ENCODE measurements around the gene DRC7. TPM values are rescaled to one million over a fixed set of nuclear protein-coding genes. Genes with fewer than 3 reads are reported as not detected.

The DRC7 gene
- total and polyA plus RNA-seq, 9 of the 15 experiments (the other 6 are each of a cell fraction or from before 2014, with no cell fraction given) = 0.04 to 0.33 (median 0.12) TPM; not detected in 3

DNA sequence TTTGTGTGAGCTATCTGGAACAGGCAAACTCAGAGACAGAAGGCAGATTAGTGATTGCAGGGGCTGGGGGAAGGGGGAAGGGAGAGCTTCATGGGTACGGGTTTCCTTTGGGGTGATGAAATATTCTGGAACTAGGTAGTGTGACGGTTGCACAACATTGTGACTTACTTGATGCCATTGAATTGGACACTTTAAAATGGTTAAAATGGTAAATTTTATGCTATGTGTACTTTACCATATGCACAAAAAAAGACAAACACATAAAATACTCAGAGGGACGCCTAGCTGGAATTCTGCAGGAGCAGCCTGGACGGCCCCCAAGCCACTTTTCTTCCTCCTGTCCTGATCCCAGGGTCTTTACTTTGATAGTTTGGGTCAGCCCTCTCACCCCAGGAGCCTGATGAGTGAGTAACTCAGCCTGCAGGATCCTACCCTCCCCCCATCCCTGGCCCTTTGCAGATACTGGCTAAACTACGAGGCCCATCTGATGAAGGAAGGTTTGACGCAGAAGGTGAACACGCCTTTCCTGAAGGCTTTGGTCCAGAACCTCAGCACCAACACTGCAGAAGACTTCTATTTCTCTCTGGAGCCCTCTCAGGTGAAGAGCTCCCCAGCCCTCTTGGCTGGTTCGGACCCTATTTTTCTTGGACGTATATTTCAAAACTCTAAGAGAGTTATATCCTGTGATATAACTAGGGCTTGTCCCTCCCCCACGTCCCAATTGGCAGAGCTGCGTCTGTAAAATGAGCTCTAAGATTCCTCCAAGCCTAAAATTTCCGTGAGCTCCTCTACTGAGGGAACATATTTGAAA is 18.7 kb upstream of the DRC7 start (continued):
- TF ChIP-seq EGR1 (conservative IDR thresholded peaks at IDR 0.05) = no peak
- peak; percentile 58; the same call in 1 of the 2 replicates for TF ChIP-seq SMARCA4 (IDR thresholded peaks at IDR 0.05)
- no peak for TF ChIP-seq ZNF134 (CRISPR knock-in tag; conservative IDR thresholded peaks at IDR 0.05)
- TF ChIP-seq HOXB6 (CRISPR knock-in tag; IDR thresholded peaks at IDR 0.05; ENCODE audit: borderline replicate concordance) = no peak
- TF ChIP-seq RBM14 (IDR thresholded peaks at IDR 0.05; ENCODE audit: borderline replicate concordance, insufficient read depth, low read depth, low read length) = no peak
- TF ChIP-seq MEIS2 (IDR thresholded peaks at IDR 0.05; ENCODE audit: partially characterized antibody) = peak; percentile 77
- TF ChIP-seq CHCHD3 (CRISPR knock-in tag; IDR thresholded peaks at IDR 0.05) = no peak
- TF ChIP-seq, protein P1, sequence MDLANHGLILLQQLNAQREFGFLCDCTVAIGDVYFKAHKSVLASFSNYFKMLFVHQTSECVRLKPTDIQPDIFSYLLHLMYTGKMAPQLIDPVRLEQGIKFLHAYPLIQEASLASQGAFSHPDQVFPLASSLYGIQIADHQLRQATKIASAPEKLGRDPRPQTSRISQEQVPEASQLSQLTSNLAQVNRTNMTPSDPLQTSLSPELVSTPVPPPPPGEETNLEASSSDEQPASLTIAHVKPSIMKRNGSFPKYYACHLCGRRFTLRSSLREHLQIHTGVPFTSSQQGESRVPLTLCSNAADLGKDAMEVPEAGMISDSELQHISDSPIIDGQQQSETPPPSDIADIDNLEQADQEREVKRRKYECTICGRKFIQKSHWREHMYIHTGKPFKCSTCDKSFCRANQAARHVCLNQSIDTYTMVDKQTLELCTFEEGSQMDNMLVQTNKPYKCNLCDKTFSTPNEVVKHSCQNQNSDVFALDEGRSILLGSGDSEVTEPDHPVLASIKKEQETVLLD (IDR thresholded peaks at IDR 0.05) = no peak
- TF ChIP-seq NFYB (IDR thresholded peaks at IDR 0.05; ENCODE audit: extremely low read depth, insufficient read length) = no peak
- no peak for TF ChIP-seq CC2D1A (IDR thresholded peaks at IDR 0.05)
- no peak for TF ChIP-seq HDAC3 (IDR thresholded peaks at IDR 0.05; ENCODE audit: borderline replicate concordance, partially characterized antibody)
- no peak for TF ChIP-seq NR3C1 (CRISPR knock-in tag; IDR thresholded peaks at IDR 0.05)
- TF ChIP-seq, protein P2, sequence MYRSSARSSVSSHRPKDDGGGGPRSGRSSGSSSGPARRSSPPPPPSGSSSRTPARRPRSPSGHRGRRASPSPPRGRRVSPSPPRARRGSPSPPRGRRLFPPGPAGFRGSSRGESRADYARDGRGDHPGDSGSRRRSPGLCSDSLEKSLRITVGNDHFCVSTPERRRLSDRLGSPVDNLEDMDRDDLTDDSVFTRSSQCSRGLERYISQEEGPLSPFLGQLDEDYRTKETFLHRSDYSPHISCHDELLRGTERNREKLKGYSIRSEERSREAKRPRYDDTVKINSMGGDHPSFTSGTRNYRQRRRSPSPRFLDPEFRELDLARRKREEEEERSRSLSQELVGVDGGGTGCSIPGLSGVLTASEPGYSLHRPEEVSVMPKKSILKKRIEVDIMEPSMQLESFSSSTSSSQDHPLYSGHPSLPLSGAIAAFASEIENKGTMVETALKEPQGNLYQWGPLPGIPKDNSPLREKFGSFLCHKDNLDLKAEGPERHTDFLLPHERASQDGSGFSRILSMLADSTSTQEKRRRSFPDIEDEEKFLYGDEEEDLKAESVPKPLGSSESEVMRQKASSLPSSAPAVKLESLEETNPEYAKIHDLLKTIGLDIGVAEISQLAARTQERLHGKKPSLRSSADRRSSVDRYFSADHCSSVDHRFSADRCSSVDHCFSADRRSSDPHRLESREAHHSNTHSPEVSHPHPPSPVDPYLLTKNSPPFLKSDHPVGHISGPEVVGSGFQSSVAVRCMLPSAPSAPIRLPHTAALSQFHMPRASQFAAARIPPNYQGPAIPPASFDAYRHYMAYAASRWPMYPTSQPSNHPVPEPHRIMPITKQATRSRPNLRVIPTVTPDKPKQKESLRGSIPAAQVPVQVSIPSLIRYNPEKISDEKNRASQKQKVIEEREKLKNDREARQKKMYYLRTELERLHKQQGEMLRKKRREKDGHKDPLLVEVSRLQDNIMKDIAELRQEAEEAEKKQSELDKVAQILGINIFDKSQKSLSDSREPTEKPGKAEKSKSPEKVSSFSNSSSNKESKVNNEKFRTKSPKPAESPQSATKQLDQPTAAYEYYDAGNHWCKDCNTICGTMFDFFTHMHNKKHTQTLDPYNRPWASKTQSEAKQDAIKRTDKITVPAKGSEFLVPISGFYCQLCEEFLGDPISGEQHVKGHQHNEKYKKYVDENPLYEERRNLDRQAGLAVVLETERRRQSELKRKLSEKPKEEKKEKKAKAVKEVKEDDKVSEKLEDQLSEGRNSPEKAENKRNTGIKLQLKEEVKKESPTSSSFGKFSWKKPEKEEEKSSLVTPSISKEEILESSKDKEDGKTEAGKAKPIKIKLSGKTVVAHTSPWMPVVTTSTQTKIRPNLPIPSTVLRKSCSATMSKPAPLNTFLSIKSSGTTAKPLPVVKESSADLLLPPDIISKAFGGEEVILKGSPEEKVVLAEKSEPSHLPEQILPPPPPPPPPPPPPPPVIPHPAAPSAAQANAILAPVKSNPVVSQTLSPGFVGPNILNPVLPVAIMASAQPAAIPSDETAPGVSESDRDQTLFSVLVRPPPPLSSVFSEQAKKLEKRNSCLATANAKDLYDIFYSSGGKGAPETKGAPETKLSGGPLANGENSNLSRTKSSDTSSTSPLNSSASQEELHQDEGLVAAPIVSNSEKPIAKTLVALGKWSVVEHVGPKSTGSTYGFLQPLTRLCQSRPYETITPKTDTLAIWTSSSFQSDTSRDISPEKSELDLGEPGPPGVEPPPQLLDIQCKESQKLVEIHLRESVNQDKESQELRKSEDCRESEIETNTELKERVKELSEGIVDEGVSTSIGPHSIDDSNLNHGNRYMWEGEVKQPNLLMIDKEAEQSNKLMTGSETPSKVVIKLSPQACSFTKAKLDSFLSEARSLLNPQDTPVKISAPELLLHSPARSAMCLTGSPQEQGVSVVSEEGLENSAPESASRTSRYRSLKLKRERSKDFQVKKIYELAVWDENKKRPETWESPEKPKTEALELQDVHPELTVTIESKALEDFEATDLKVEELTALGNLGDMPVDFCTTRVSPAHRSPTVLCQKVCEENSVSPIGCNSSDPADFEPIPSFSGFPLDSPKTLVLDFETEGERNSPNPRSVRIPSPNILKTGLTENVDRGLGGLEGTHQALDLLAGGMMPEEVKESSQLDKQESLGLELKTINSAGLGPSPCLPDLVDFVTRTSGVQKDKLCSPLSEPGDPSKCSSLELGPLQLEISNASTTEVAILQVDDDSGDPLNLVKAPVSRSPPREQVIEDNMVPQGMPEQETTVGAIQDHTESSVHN (IDR thresholded peaks at IDR 0.05; ENCODE audit: borderline replicate concordance in 1 of 2, low read depth in 1 of 2) = no peak
- TF ChIP-seq ZEB2 (IDR thresholded peaks at IDR 0.05) = peak; percentile 51; the same call in 1 of the 2 replicates
- TF ChIP-seq, protein P3, sequence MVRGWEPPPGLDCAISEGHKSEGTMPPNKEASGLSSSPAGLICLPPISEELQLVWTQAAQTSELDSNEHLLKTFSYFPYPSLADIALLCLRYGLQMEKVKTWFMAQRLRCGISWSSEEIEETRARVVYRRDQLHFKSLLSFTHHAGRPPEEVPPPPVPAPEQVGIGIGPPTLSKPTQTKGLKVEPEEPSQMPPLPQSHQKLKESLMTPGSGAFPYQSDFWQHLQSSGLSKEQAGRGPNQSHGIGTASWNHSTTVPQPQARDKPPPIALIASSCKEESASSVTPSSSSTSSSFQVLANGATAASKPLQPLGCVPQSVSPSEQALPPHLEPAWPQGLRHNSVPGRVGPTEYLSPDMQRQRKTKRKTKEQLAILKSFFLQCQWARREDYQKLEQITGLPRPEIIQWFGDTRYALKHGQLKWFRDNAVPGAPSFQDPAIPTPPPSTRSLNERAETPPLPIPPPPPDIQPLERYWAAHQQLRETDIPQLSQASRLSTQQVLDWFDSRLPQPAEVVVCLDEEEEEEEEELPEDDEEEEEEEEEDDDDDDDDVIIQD (CRISPR knock-in tag; IDR thresholded peaks at IDR 0.05) = no peak
